CD4-positive, alpha-beta T cell treated with Interleukin-6 for 4 hours (primary cell): ENCODE results near the gene ZNF398.
A peak's percentile ranks its signal among the peaks of the same experiment; 100 is the strongest.
"Not testable (repeated sequence)": the region's sequence is repeated elsewhere in the genome, so short reads cannot be mapped to it uniquely, and the experiment has no call there.

Experiments used
- DNase-seq: peaks from one replicate; pipeline ENCODE4 v3.0.0-alpha.2; 2020; ENCODE audit warnings: mixed read lengths

Gene ZNF398, protein sequence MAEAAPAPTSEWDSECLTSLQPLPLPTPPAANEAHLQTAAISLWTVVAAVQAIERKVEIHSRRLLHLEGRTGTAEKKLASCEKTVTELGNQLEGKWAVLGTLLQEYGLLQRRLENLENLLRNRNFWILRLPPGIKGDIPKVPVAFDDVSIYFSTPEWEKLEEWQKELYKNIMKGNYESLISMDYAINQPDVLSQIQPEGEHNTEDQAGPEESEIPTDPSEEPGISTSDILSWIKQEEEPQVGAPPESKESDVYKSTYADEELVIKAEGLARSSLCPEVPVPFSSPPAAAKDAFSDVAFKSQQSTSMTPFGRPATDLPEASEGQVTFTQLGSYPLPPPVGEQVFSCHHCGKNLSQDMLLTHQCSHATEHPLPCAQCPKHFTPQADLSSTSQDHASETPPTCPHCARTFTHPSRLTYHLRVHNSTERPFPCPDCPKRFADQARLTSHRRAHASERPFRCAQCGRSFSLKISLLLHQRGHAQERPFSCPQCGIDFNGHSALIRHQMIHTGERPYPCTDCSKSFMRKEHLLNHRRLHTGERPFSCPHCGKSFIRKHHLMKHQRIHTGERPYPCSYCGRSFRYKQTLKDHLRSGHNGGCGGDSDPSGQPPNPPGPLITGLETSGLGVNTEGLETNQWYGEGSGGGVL

DNA sequence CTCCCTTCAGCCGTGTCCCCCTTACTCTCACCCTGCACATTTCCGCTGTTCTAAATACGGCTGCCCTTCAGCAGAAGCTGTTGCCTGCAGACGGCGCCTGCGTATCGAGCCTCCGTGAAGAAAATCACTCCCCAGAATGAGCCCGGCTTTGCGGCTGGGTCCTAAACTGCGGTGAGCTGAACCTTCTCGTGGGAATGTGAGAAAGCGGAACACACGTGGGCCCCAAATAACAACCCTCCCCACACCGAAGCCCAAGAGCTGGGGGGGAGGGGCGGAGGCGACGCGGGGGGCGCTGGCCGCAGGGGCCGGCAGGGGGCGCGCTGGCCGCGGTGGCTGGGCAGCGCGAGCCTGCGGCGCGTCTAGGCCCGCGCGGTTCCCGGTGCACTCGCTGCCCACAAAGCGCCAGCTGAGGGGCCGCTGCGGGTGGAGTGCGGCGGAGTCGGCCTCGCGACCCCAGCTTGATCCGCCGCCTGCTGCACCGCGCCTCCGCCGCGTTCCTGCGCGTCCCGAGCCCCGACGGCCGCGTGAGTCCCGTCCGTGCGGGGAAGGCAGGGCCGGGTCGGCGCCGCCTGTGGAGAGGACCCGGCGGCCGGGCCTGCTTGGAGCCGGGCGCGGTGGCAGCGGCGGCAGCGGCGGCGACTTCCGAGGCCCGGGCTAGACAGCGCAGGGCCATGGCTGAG is at the start of gene ZNF398:
Gene ZNF398 (plus strand): TSS at position 382 of the 680 bp plus-strand sequence. CDS start 290 bp downstream, at position 672.
- DNase-seq, result peak; percentile 87

GRCh38 chr7:149099058-149099457 is 48.2 kb upstream of the ZNF398 start:
- DNase-seq, result no peak

- no peak for DNase-seq
Measured at GRCh38 chr7:149100821-149101220, 46.4 kb upstream of the ZNF398 start.

- DNase-seq, result no peak
Measured at GRCh38 chr7:149102666-149103065, 44.6 kb upstream of the ZNF398 start.

DNA sequence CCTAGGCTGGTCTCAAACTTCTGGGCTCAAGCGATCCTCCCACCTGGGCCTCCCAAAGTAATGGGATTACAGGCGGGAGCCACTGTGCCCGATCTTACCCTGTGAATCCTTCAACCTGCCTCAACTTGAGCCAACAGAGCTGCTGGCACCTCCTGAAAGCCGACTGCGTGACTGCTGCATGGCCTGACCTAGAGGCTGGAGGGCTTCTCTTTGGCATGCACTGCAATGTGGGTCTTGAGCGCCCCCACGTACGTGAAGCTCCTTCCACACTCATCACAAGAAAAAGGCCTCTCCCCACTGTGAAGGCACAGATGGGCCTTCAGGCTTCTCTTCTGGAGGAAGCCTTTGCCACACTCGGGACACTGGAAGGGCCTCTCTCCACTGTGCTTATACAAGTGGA is 43.8 kb upstream of the ZNF398 start:
- no peak for DNase-seq

- DNase-seq, result no peak
Measured at GRCh38 chr7:149104214-149104613, 43.0 kb upstream of the ZNF398 start.

DNA sequence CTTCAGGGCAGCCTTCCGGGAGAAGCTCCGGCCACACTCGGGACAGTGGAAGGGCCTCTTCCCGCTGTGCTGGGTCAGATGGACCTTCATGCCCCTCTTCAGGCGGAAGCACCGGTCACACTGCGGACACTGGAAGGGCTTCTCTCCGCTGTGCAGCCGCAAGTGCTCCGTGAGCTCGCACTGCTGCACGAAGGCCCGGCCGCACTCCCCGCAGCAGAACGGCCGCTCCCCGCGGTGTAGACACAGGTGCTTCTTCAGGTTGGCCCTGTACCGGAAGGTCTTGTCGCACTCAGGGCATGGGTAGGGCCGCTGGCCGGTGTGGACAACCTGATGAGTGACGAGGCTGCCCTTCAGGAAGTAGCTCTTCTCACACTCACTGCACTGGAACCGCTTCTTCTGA is 42.5 kb upstream of the ZNF398 start:
- DNase-seq, result no peak

- DNase-seq, result no peak
Measured at GRCh38 chr7:149109969-149110368, 37.3 kb upstream of the ZNF398 start.

DNA sequence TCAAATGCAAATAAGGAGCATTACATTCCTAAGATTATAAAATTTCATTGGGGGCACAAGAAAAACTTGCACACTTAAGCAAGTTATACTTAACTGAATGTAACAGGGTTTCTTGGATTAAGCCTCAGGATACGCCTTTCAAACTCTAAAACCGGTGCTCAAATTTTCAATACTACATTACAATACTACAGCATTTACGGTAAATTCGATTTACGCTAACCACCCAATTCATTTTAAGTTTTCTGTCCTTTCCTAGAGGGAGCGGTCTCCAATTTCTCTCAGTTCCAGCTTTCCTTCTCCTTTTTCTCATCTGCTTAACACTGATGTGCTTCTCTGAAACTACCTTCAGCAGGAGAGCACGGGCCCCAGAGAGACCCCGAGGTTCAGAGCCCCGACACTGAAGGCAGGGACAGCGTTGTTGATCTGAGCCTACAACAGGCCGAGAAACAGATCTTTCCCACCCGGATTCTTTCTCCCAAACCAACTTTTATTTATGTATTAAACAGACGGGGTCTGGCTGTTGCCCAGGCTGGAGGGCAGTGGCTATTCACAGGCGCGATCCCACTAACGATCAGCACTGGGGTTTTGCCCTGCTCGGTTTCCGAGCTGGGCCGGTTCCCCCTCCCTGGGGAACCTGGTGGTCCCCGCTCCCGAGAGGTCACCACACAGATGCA is 21.9 kb upstream of the ZNF398 start:
- no peak for DNase-seq

DNA sequence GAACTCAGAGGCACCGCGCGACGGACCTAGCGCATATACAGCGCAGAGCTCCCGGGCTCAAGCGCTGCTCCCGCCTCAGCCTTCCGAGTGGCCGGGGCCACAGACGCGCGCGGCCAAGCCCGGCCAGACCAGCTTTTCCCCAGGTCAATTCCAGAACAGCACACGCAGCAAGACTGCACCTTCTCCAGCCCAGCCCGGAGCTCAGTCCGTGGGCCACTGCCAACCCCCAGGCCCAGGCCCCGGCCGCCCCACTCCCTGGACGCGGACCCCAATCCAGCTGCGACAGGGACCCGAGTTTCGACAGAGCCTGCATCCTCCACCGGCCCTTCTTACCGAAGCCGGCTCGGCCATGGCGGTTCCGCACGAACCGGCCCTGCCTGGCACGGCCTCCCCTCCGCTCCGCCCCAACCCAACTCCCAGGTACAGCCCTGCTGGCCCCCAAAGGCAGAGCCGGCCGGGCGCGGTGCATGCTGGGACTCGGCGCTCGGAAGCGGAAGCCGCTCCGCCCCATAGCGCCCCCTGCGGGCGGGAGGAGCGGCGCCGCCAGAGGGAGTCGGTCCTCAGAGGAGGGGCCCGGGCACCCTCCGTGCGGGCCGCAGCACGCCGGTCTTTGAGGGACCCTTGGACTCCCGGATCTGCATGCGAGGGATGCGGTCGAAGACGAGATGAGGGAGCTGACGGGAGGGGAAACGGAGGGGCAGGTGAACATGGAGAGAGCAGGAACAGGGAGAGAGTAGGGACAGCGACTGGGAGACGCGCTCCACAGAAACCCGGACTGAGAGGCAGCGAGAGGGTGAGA is 21.2 kb upstream of the ZNF398 start, which contains the start of gene ZNF425:
Gene ZNF425 (minus strand): TSS at position 462 of the 799 bp plus-strand sequence. CDS start 111 bp downstream, at position 351.
- peak; percentile 94 for DNase-seq

DNA sequence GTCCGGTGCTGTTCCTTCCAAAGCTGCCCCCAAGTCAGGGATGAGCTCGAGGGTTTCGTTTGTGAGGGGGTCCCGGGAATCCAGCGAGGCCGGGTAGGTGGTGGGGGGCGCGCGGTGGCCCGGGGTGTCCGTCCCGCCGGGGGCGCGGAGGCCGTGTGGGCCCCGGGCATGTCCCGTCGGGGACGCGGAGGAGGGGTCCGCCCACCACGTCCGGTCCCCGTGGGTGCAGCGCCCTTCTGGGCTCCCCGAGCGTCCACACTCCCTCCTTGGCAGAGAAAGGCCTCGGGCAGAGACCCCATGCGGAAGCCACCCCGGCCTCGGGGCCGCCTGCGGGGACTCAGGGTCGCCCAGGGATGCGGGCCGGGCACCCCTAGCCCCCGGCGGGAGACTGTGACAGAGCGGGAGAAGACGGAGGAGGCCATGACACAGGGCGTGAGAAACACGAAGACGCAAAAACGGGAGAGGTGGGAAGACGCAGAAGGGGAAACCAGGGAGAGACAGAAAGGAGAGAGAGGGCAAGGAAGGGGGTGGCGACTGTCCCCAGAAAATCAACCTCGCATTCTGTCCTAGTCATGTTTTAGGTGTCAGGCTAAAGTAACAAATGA is 20.5 kb upstream of the ZNF398 start:
- DNase-seq, result peak; percentile 64

DNA sequence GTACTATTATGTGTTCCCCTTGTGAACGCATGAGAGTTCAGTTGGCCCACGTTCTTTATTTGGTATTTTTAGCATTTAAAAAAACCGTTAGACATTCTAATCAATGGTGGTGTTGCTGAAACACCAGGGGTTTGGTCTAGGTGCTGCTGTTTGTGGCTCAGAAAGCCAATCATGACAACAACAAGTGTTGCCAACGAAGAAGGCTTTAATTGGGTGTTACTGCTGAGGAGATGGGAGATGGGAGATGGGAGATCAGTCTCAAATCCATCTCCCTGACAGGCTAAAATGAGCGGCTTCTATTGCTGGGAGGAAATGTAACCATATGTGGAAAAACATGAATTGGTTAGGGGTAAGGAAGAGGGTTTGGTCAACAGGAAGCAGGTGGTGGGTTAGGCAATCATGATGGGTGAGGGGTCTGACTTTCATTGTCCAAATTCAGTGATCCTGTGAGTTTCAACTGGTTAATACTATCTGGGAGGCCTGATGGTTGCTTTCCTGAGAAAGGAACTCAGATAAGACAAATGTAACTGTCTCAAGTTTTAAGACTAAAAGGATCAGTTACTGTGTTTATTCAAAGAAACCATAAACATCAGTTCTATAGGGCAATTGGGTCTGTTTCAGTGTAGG is 16.6 kb upstream of the ZNF398 start:
- DNase-seq, result no peak

GRCh38 chr7:149133028-149133710 is 14.1 kb upstream of the ZNF398 start:
- DNase-seq, result no peak

GRCh38 chr7:149136118-149136517 is 11.1 kb upstream of the ZNF398 start:
- DNase-seq, result no peak

DNA sequence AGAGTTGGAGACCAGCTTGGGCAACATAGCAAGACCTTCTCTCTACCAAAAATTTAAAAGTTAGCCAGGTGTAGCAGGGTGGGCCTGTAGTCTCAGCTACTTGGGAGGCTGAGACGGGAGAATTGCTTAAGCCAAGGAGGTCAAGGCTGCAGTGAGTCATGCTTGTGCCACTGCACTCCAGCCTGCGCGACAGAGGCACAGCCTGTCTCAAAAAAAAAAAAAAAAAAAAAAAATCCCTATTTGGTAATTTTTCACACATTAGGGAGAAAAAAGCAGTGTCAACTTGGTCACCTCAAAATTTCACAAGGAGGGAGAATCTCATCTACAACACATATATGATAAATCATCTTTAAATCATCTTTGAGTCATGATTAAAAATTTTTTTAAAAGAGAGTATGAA is 6.4 kb upstream of the ZNF398 start:
- no peak for DNase-seq

GRCh38 chr7:149141893-149142292 is 5.4 kb upstream of the ZNF398 start:
- DNase-seq, result no peak

DNA sequence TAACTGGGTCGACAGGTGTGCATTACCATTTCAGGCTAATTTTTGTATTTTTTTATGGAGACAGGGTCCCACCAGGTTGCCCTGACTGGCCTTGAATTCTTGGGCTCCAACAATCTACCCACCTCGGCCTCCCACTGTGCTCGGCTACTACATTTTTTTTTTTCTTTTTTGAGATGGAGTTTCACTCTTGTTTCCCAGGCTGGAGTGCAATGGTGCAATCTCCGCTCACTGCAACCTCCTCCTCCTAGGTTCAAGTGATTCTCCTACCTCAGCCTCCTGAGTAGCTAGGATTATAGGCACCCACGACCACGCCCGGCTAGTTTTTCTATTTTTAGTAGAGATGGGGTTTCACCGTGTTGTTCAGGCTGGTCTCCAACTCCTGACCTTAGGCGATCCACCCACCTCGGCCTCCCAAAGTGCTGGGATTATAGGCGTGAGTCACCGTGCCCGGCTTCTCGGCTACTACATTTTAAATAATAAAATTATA is 2.8 kb upstream of the ZNF398 start:
- DNase-seq, result not testable (repeated sequence)

GRCh38 chr7:149145031-149145845 is 2.0 kb upstream of the ZNF398 start:
- DNase-seq, result no peak
